ENCODE measurements around the gene NPAP1.

DNA sequence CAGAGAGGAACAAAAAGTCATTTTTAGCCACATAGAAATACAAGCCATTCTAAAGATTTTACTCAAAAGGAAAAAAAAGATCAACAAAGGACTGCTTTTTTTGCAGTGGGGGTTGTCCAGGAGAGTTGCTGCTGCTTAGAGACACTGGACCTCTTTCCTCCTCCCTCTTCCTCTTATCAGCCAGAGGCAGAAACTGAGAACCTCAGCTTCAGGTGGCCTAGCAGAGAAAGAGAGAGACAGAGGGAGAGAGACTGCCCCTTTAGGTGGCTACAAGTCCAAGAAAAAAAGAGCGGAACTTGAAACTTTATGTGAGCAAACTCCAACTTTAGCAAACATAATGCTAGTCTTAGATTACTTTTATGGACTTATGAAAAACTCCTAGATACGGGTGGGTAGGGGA lies 54.2 kb downstream of the NPAP1 start:
- TF ChIP-seq, protein P1, sequence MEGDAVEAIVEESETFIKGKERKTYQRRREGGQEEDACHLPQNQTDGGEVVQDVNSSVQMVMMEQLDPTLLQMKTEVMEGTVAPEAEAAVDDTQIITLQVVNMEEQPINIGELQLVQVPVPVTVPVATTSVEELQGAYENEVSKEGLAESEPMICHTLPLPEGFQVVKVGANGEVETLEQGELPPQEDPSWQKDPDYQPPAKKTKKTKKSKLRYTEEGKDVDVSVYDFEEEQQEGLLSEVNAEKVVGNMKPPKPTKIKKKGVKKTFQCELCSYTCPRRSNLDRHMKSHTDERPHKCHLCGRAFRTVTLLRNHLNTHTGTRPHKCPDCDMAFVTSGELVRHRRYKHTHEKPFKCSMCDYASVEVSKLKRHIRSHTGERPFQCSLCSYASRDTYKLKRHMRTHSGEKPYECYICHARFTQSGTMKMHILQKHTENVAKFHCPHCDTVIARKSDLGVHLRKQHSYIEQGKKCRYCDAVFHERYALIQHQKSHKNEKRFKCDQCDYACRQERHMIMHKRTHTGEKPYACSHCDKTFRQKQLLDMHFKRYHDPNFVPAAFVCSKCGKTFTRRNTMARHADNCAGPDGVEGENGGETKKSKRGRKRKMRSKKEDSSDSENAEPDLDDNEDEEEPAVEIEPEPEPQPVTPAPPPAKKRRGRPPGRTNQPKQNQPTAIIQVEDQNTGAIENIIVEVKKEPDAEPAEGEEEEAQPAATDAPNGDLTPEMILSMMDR (CRISPR knock-in tag; IDR thresholded peaks at IDR 0.05) = no peak
- TF ChIP-seq ZBTB26 (CRISPR knock-in tag; IDR thresholded peaks at IDR 0.05; ENCODE audit: borderline replicate concordance) (no peak), ZNF430 (CRISPR knock-in tag; IDR thresholded peaks at IDR 0.05) (no peak), NCOA1 (CRISPR knock-in tag; IDR thresholded peaks at IDR 0.05) (no peak), MXI1 (IDR thresholded peaks at IDR 0.05; ENCODE audit: borderline replicate concordance, low read depth, low read length) (no peak), KLF6 (CRISPR knock-in tag; IDR thresholded peaks at IDR 0.05) (no peak), SNRNP70 (IDR thresholded peaks at IDR 0.05; ENCODE audit: low read depth, low read length) (no peak), ZNF383 (CRISPR knock-in tag; IDR thresholded peaks at IDR 0.05; ENCODE audit: borderline replicate concordance) (no peak), NR2F1 (CRISPR knock-in tag; IDR thresholded peaks at IDR 0.05) (no peak), POLR2AphosphoS5 (IDR thresholded peaks at IDR 0.05; ENCODE audit: low read depth, low read length) (no peak), EZH2 (conservative IDR thresholded peaks at IDR 0.05; ENCODE audit: low read depth, low read length) (no peak), SSRP1 (CRISPR knock-in tag; IDR thresholded peaks at IDR 0.05) (no peak), THAP9 (CRISPR knock-in tag; IDR thresholded peaks at IDR 0.05; ENCODE audit: borderline replicate concordance) (no peak)
